ENCODE data around the gene FOXJ2. TPM values are rescaled to one million over a fixed set of nuclear protein-coding genes. Genes with fewer than 3 reads are reported as not detected.

FOXJ2 gene
- total and polyA plus RNA-seq, 10 of the 15 experiments (the other 5 are each of a cell fraction or from before 2014, with no cell fraction given) = 1.4 to 9.3 (median 4.8) TPM

DNA sequence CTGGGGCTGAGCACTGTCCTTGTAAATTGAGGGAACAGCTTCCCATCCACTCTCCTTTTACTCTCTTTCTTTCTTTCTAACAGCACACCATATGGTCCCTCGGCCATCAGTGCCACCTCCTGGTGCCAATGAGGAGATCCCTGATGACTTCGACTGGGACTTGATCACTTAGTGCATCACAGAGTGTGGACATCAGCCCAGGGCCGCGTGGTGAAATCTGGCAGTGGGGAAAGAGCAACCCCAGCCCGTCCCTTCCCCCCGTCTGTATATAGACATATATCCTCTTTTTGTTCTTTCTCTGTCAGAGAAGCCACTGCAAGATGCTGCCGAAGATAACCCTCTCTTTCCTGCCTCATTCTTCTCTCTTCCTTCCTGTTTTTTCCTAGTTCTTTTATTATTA is 20.2 kb downstream of the FOXJ2 start:
- POLR2A ChIA-PET = interaction anchor here (0.7 kb wide), 1 partner anchor 41 kb away, joined by 3 read pairs; no protein-coding TSS in a partner anchor
- no peak overlapping the region for H3K9ac ChIP-seq (ENCODE audit: control insufficient read depth, insufficient read depth, low read length)
- H3K9me3 ChIP-seq (replicated peaks; ENCODE audit: control insufficient read depth, insufficient read depth, low read length) = no peaks in the 10 kb centered on the region
- TF ChIP-seq MEF2A (IDR thresholded peaks at IDR 0.05; ENCODE audit: insufficient read depth, low read depth, low read length) (no peak), SUZ12 (IDR thresholded peaks at IDR 0.05; ENCODE audit: unreplicated experiment) (no peak), TCF3 (IDR thresholded peaks at IDR 0.05; ENCODE audit: borderline replicate concordance, insufficient read depth, low read depth, low read length) (no peak), FOS (IDR thresholded peaks at IDR 0.05; ENCODE audit: borderline replicate concordance, extremely low read depth, insufficient read length) (no peak), ZNF207 (IDR thresholded peaks at IDR 0.05; ENCODE audit: borderline replicate concordance) (no peak), LARP7 (IDR thresholded peaks at IDR 0.05) (no peak), RAD51 (IDR thresholded peaks at IDR 0.05) (no peak), RELA (IDR thresholded peaks at IDR 0.05; ENCODE audit: borderline replicate concordance, partially characterized antibody) (no peak), EZH2 (IDR thresholded peaks at IDR 0.05; ENCODE audit: borderline replicate concordance, control insufficient read depth, low read depth, low read length) (no peak), HCFC1 (IDR thresholded peaks at IDR 0.05; ENCODE audit: low read length) (no peak), HDAC2 (IDR thresholded peaks at IDR 0.05) (no peak), PAX8 (IDR thresholded peaks at IDR 0.05) (no peak), ZNF384 (IDR thresholded peaks at IDR 0.05; ENCODE audit: borderline replicate concordance, low read depth, low read length) (no peak), JUNB (IDR thresholded peaks at IDR 0.05) (no peak), BRCA1 (IDR thresholded peaks at IDR 0.05; ENCODE audit: low read depth, low read length) (no peak), NFXL1 (IDR thresholded peaks at IDR 0.05; ENCODE audit: borderline replicate concordance) (no peak)
- TF ChIP-seq, protein P1, sequence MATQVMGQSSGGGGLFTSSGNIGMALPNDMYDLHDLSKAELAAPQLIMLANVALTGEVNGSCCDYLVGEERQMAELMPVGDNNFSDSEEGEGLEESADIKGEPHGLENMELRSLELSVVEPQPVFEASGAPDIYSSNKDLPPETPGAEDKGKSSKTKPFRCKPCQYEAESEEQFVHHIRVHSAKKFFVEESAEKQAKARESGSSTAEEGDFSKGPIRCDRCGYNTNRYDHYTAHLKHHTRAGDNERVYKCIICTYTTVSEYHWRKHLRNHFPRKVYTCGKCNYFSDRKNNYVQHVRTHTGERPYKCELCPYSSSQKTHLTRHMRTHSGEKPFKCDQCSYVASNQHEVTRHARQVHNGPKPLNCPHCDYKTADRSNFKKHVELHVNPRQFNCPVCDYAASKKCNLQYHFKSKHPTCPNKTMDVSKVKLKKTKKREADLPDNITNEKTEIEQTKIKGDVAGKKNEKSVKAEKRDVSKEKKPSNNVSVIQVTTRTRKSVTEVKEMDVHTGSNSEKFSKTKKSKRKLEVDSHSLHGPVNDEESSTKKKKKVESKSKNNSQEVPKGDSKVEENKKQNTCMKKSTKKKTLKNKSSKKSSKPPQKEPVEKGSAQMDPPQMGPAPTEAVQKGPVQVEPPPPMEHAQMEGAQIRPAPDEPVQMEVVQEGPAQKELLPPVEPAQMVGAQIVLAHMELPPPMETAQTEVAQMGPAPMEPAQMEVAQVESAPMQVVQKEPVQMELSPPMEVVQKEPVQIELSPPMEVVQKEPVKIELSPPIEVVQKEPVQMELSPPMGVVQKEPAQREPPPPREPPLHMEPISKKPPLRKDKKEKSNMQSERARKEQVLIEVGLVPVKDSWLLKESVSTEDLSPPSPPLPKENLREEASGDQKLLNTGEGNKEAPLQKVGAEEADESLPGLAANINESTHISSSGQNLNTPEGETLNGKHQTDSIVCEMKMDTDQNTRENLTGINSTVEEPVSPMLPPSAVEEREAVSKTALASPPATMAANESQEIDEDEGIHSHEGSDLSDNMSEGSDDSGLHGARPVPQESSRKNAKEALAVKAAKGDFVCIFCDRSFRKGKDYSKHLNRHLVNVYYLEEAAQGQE (IDR thresholded peaks at IDR 0.05; ENCODE audit: low read depth, low read length) = no peak
- TF ChIP-seq, protein P2, sequence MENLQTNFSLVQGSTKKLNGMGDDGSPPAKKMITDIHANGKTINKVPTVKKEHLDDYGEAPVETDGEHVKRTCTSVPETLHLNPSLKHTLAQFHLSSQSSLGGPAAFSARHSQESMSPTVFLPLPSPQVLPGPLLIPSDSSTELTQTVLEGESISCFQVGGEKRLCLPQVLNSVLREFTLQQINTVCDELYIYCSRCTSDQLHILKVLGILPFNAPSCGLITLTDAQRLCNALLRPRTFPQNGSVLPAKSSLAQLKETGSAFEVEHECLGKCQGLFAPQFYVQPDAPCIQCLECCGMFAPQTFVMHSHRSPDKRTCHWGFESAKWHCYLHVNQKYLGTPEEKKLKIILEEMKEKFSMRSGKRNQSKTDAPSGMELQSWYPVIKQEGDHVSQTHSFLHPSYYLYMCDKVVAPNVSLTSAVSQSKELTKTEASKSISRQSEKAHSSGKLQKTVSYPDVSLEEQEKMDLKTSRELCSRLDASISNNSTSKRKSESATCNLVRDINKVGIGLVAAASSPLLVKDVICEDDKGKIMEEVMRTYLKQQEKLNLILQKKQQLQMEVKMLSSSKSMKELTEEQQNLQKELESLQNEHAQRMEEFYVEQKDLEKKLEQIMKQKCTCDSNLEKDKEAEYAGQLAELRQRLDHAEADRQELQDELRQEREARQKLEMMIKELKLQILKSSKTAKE (IDR thresholded peaks at IDR 0.05; ENCODE audit: low read depth, poor library complexity, severe bottlenecking) = no peak
- TF ChIP-seq, protein P3, sequence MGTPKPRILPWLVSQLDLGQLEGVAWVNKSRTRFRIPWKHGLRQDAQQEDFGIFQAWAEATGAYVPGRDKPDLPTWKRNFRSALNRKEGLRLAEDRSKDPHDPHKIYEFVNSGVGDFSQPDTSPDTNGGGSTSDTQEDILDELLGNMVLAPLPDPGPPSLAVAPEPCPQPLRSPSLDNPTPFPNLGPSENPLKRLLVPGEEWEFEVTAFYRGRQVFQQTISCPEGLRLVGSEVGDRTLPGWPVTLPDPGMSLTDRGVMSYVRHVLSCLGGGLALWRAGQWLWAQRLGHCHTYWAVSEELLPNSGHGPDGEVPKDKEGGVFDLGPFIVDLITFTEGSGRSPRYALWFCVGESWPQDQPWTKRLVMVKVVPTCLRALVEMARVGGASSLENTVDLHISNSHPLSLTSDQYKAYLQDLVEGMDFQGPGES (IDR thresholded peaks at IDR 0.05) = no peak
- TF ChIP-seq, protein P4, sequence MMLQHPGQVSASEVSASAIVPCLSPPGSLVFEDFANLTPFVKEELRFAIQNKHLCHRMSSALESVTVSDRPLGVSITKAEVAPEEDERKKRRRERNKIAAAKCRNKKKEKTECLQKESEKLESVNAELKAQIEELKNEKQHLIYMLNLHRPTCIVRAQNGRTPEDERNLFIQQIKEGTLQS (IDR thresholded peaks at IDR 0.05; ENCODE audit: borderline replicate concordance, extremely low read depth, low read depth, low read length) = no peak
- CTCF ChIA-PET = no interaction called here
- H3K27me3 ChIP-seq (replicated peaks in 1 of 2; ENCODE audit: control insufficient read depth in 2 of 2, insufficient read depth in 2 of 2, low read length in 1 of 2) = no peaks in the 10 kb centered on the region
- ATAC-seq = no peak
- no peaks in the 10 kb centered on the region for H3K4me1 ChIP-seq (ENCODE audit: control insufficient read depth, insufficient read depth, low read length)
- WGBS (ENCODE audit: insufficient coverage, insufficient replicate concordance, low lambda C conversion rate, missing lambda C conversion rate) = 92% methylated on average over 7 of the region's 7 CpGs
- H3K79me2 ChIP-seq (ENCODE audit: control insufficient read depth, insufficient read depth, low read length) = no peaks in the 10 kb centered on the region
- no TSS peak for BruUV-seq (replicated peaks)
- no peak overlapping the region for H3K4me3 ChIP-seq
- no peaks in the 10 kb centered on the region for H4K20me1 ChIP-seq (ENCODE audit: control insufficient read depth, insufficient read depth)
- intact Hi-C loops (cut with micrococcal nuclease; ENCODE audit: unreplicated experiment) = no loop called here
- H3K36me3 ChIP-seq (ENCODE audit: control insufficient read depth in 2 of 2, insufficient read depth in 2 of 2, low read length in 1 of 2) = peaks cover 8 to 10% of the 10 kb centered on the region in 2 experiments
- RAD21 ChIA-PET (ENCODE audit: unreplicated experiment) = no interaction called here
- H2AFZ ChIP-seq (ENCODE audit: control insufficient read depth, low read depth, low read length) = no peak overlapping the region
- in situ Hi-C loops (cut with MboI) = no loop called here
- DNase-seq (ENCODE audit: low read depth, low spot score) = no peak
- no peak overlapping the region for H3K4me2 ChIP-seq (ENCODE audit: control insufficient read depth, insufficient read depth)
- no peak overlapping the region for H3K27ac ChIP-seq (ENCODE audit: control insufficient read depth, insufficient read depth)
- no peak for FAIRE-seq
- SMC1A ChIA-PET (ENCODE audit: uncharacterized antibody, unreplicated experiment) = no interaction called here
